Nephron progenitor cell (in vitro differentiated cells): ENCODE measurements around the gene HIRIP3.

Experiments used
- DNase-seq: peaks from one replicate; pipeline ENCODE4 v3.0.0; 2021
- H3K27ac Mint-ChIP-seq: 2 replicates; pipeline ENCODE4 v1.8.0; 2021; ENCODE audit warnings: mild to moderate bottlenecking, moderate library complexity, mixed read lengths
- H3K27me3 Mint-ChIP-seq: 2 replicates; pipeline ENCODE4 v1.8.0; 2021; ENCODE audit warnings: mild to moderate bottlenecking, low read depth, mixed read lengths; ENCODE audit not compliant: poor library complexity
- H3K36me3 Mint-ChIP-seq: 2 replicates; pipeline ENCODE4 v1.8.0; 2021; ENCODE audit warnings: low read depth, mixed read lengths
- H3K4me1 Mint-ChIP-seq: 2 replicates; pipeline ENCODE4 v1.8.0; 2021; ENCODE audit warnings: mixed read lengths
- H3K4me3 Mint-ChIP-seq: 2 replicates; pipeline ENCODE4 v1.8.0; 2021; ENCODE audit warnings: mild to moderate bottlenecking, moderate library complexity, mixed read lengths
- H3K9me3 Mint-ChIP-seq: 2 replicates; pipeline ENCODE4 v1.8.0; 2021; ENCODE audit warnings: mild to moderate bottlenecking, moderate library complexity, mixed read lengths
- CTCF ChIP-seq: fragments of 200-600 bp; sonication (generic); IDR thresholded peaks from 2 replicates; pipeline ENCODE4 v1.5.0; 2021; ENCODE audit warnings: antibody characterized with exemption

The HIRIP3 gene

GRCh38 chr16:29995911-29996765 is 721 bp upstream of the HIRIP3 start, which contains the start of gene INO80E:
Gene INO80E, plus strand, starts transcription at chr16:29996241. Its CDS starts 70 bp downstream, at chr16:29996311.
- no peak for TF ChIP-seq CTCF
- Mint-ChIP-seq H3K27ac (peak within 1 kb of the TSS; percentile 95), H3K27me3 (peaks cover 3% of the 10 kb centered on the region), H3K9me3 (no peaks in the 10 kb centered on the region), H3K36me3 (peaks cover 26% of the 10 kb centered on the region), H3K4me3 (peak within 1 kb of the TSS; percentile 98), H3K4me1 (peaks cover 44% of the 10 kb centered on the region)
- DNase-seq, result peak; percentile 98

- H3K36me3 Mint-ChIP-seq, result peaks cover 36% of the 10 kb centered on the region
- H3K9me3 Mint-ChIP-seq, result no peaks in the 10 kb centered on the region
- H3K27ac Mint-ChIP-seq, result no peak overlapping the region
- TF ChIP-seq CTCF, result no peak
- H3K27me3 Mint-ChIP-seq, result peaks cover 3% of the 10 kb centered on the region
- H3K4me1 Mint-ChIP-seq, result peaks cover 52% of the 10 kb centered on the region
- peak overlapping the region; percentile 98 for H3K4me3 Mint-ChIP-seq
- peak; percentile 61 for DNase-seq
These were observed 655 bp downstream of the HIRIP3 start for GRCh38 chr16:29994600-29995323.

GRCh38 chr16:29993903-29994599 is 1.4 kb downstream of the HIRIP3 start:
- no peak overlapping the region for H3K27ac Mint-ChIP-seq
- peaks cover 43% of the 10 kb centered on the region for H3K36me3 Mint-ChIP-seq
- peaks cover 54% of the 10 kb centered on the region for H3K4me1 Mint-ChIP-seq

GRCh38 chr16:29993191-29993902 is 2.1 kb downstream of the HIRIP3 start:
- Mint-ChIP-seq H3K9me3 (no peaks in the 10 kb centered on the region), H3K4me1 (peaks cover 61% of the 10 kb centered on the region), H3K36me3 (peaks cover 43% of the 10 kb centered on the region), H3K4me3 (no peak overlapping the region), H3K27ac (no peak overlapping the region), H3K27me3 (peaks cover 3% of the 10 kb centered on the region)
- DNase-seq, result no peak
- no peak for TF ChIP-seq CTCF

More at GRCh38 chr16:29993903-29994599, 1.4 kb downstream of the HIRIP3 start:
- TF ChIP-seq CTCF, result no peak
- Mint-ChIP-seq H3K4me3 (peak overlapping the region; percentile 98), H3K9me3 (no peaks in the 10 kb centered on the region), H3K27me3 (peaks cover 3% of the 10 kb centered on the region)
- no peak for DNase-seq

GRCh38 chr16:29992344-29992967 is 3.0 kb downstream of the HIRIP3 start:
- peaks cover 68% of the 10 kb centered on the region for H3K4me1 Mint-ChIP-seq
- TF ChIP-seq CTCF, result no peak
- no peak for DNase-seq
- H3K27me3 Mint-ChIP-seq, result peaks cover 3% of the 10 kb centered on the region
- peak overlapping the region; percentile 30 for H3K4me3 Mint-ChIP-seq
- peak overlapping the region; percentile 89 for H3K27ac Mint-ChIP-seq
- no peaks in the 10 kb centered on the region for H3K9me3 Mint-ChIP-seq
- peaks cover 40% of the 10 kb centered on the region for H3K36me3 Mint-ChIP-seq
